Endothelial cell of umbilical vein (primary cell): Measurements from ENCODE around the gene CEP63. TPM values are rescaled to one million over a fixed set of nuclear protein-coding genes. Genes with fewer than 3 reads are reported as not detected.

ENCODE experiments used
- BruUV-seq: library from RNA; stranded (reverse); fragments of 400-500 nt; replicated peaks from 2 replicates; lab custom pipeline; 2021; lab: Mats Ljungman, UMichigan
- CTCF ChIA-PET: fragments of 300-600, 350-600 bp; sonication (Branson Sonifier 250); formaldehyde crosslinking; loops from one replicate; lab custom pipeline; 2021; ENCODE audit warnings: antibody characterized with exemption, inconsistent platforms; lab: Charles Lee
- POLR2A ChIA-PET: fragments of 300-600, 350-600 bp; sonication (Branson Sonifier 250); formaldehyde crosslinking; loops from one replicate; lab custom pipeline; 2021; ENCODE audit warnings: antibody characterized with exemption, inconsistent platforms; lab: Charles Lee
- DNase-seq: peaks from one replicate; pipeline ENCODE4 v3.0.0-alpha.2; 2011; ENCODE audit warnings: low read depth, low spot score
- FAIRE-seq: peaks from 2 replicates; lab custom pipeline; 2011; peaks lifted over from hg19 to GRCh38; lab: Jason Lieb, UNC
- H2AFZ ChIP-seq: 2 replicates; pipeline ENCODE4 v1.6.0; 2012; ENCODE audit warnings: low read depth, low read length, control low read depth, inconsistent platforms
- H3K27ac ChIP-seq: 2 replicates; pipeline ENCODE4 v1.5.1; 2011; ENCODE audit warnings: low read depth, mild to moderate bottlenecking, control low read depth, low read length, moderate library complexity; ENCODE audit not compliant: insufficient read depth
- H3K27me3 ChIP-seq, 2 experiments: 2 replicates each; pipeline versions ENCODE4 v1.6.0 to v1.6.1; 2011; ENCODE audit warnings: low read length in 2 of 2, mixed read lengths in 1 of 2; ENCODE audit not compliant: control insufficient read depth in 2 of 2, insufficient read depth in 2 of 2
- H3K36me3 ChIP-seq, 2 experiments: 2 replicates in 1 of 2; 3 replicates in 1 of 2; pipeline ENCODE4 v1.5.1; 2011; ENCODE audit warnings: low read length in 2 of 2, mild to moderate bottlenecking in 1 of 2, moderate library complexity in 1 of 2; ENCODE audit not compliant: control insufficient read depth in 2 of 2, insufficient read depth in 2 of 2; ENCODE audit errors: extremely low read depth in 1 of 2
- H3K4me1 ChIP-seq: 3 replicates; pipeline ENCODE4 v1.5.1; 2011; ENCODE audit warnings: mild to moderate bottlenecking, low read length; ENCODE audit not compliant: control insufficient read depth, insufficient read depth; ENCODE audit errors: extremely low read depth
- H3K4me2 ChIP-seq: 2 replicates; pipeline ENCODE4 v1.6.1; 2011; ENCODE audit warnings: low read length, control low read depth, mixed read lengths; ENCODE audit not compliant: insufficient read depth
- H3K4me3 ChIP-seq, 3 experiments: fragments of 200-600 bp in 1 of 3; sonication (generic), shearing (Covaris generic) in 1 of 3; replicated peaks in 1 of 3; 2 replicates each; pipeline ENCODE4 v1.5.1; 2011 to 2016; ENCODE audit warnings: control low read depth in 3 of 3, low read length in 3 of 3, mild to moderate bottlenecking in 2 of 3, inconsistent platforms in 1 of 3, low read depth in 1 of 3, moderate library complexity in 1 of 3; ENCODE audit not compliant: insufficient read depth in 1 of 3
- H3K79me2 ChIP-seq: 2 replicates; pipeline ENCODE4 v1.6.0; 2012; ENCODE audit warnings: low read length, inconsistent platforms; ENCODE audit not compliant: control insufficient read depth, insufficient read depth
- H3K9ac ChIP-seq: replicated peaks from 2 replicates; pipeline ENCODE3; 2011; ENCODE audit warnings: low read length, control low read depth; ENCODE audit not compliant: insufficient read depth; ENCODE audit errors: extremely low read depth
- H3K9me1 ChIP-seq: replicated peaks from 3 replicates; pipeline ENCODE4 v1.6.0; 2011; ENCODE audit warnings: mild to moderate bottlenecking, low read length; ENCODE audit not compliant: control insufficient read depth, insufficient read depth; ENCODE audit errors: extremely low read depth
- H3K9me3 ChIP-seq: replicated peaks from 2 replicates; pipeline ENCODE4 v1.5.1; 2012; ENCODE audit warnings: low read length, inconsistent platforms; ENCODE audit not compliant: control insufficient read depth, insufficient read depth
- H4K20me1 ChIP-seq: replicated peaks from 2 replicates; pipeline ENCODE3; 2011; ENCODE audit warnings: mild to moderate bottlenecking, low read length; ENCODE audit not compliant: control insufficient read depth, insufficient read depth; ENCODE audit errors: extremely low read depth
- EZH2 ChIP-seq: IDR thresholded peaks from 2 replicates; pipeline ENCODE4 v1.6.1; 2012; ENCODE audit warnings: borderline replicate concordance, low read depth, mild to moderate bottlenecking, moderate library complexity, low read length, inconsistent platforms; ENCODE audit not compliant: severe bottlenecking
- FOS ChIP-seq: IDR thresholded peaks from 2 replicates; pipeline ENCODE4 v1.6.1; 2011; ENCODE audit warnings: mild to moderate bottlenecking, low read length, moderate library complexity, borderline replicate concordance; ENCODE audit not compliant: insufficient read depth
- GATA2 ChIP-seq: IDR thresholded peaks from 2 replicates; pipeline ENCODE4 v1.7.0; 2011; ENCODE audit warnings: low read depth, mild to moderate bottlenecking, moderate library complexity, mixed read lengths, low read length; ENCODE audit not compliant: insufficient read length, insufficient read depth
- JUN ChIP-seq: IDR thresholded peaks from 2 replicates; pipeline ENCODE4 v1.6.1; 2011; ENCODE audit warnings: borderline replicate concordance, low read depth; ENCODE audit not compliant: insufficient read length, insufficient read depth
- MYC ChIP-seq: IDR thresholded peaks from one replicate; pipeline ENCODE4 v1.6.1; 2011; ENCODE audit warnings: mild to moderate bottlenecking, low read depth, low read length
- POLR2A ChIP-seq: IDR thresholded peaks from 2 replicates; pipeline ENCODE4 v1.6.1; 2012; ENCODE audit warnings: low read depth, mild to moderate bottlenecking, control low read depth, low read length
- POLR2AphosphoS5 ChIP-seq: IDR thresholded peaks from 2 replicates; pipeline ENCODE4 v1.6.1; 2012; ENCODE audit warnings: low read depth, mild to moderate bottlenecking, control low read depth, low read length, moderate library complexity; ENCODE audit not compliant: insufficient read depth
- dilution Hi-C: fragments of 300-500 bp; cut with MboI; formaldehyde crosslinking; loops from one replicate; pipeline ENCODE4 v1.15.0; 2019; ENCODE audit warnings: low sequenced_read_pairs; ENCODE audit not compliant: extremely low pct_ligation_motif_present
- intact Hi-C: fragments of 100-400 bp; cut with micrococcal nuclease; formaldehyde crosslinking; loops from one replicate; pipeline ENCODE4 v1.10.0; 2022
- polyA plus RNA-seq, 4 experiments: library from polyadenylated mRNA; depleted of rRNA in 3 of 4; stranded (reverse) in 3 of 4; unstranded in 1 of 4; fragments of >200 nt; gene quantifications; 2 replicates each; pipeline versions ENCODE4 v1.2.1 to v1.2.3, GENCODE V29; 2011 to 2012; ENCODE audit warnings: missing spikeins in 1 of 4
- total RNA-seq: library from RNA; stranded (reverse); gene quantifications from 2 replicates; pipeline ENCODE4 v1.2.3, GENCODE V29; 2021
- TF ChIP-seq, protein P1 (sequence below): IDR thresholded peaks from 2 replicates; pipeline ENCODE4 v1.6.1; 2011; ENCODE audit not compliant: insufficient read depth, insufficient read length
- TF ChIP-seq, protein P2 (sequence below), 2 donors: IDR thresholded peaks; 1 replicate in 1 of 2; 2 replicates in 1 of 2; pipeline ENCODE4 v1.5.1; 2011; ENCODE audit warnings: low read length in 2 of 2, mild to moderate bottlenecking in 2 of 2, moderate library complexity in 2 of 2, control low read depth in 1 of 2, inconsistent platforms in 1 of 2, low read depth in 1 of 2; ENCODE audit not compliant: insufficient read depth in 1 of 2; ENCODE audit errors: extremely low read depth in 1 of 2

The CEP63 gene
- total and polyA plus RNA-seq, 2 donors (not counting 3 experiments of a cell fraction or from before 2014, with no cell fraction given) = 5.7 to 29.4 TPM

DNA sequence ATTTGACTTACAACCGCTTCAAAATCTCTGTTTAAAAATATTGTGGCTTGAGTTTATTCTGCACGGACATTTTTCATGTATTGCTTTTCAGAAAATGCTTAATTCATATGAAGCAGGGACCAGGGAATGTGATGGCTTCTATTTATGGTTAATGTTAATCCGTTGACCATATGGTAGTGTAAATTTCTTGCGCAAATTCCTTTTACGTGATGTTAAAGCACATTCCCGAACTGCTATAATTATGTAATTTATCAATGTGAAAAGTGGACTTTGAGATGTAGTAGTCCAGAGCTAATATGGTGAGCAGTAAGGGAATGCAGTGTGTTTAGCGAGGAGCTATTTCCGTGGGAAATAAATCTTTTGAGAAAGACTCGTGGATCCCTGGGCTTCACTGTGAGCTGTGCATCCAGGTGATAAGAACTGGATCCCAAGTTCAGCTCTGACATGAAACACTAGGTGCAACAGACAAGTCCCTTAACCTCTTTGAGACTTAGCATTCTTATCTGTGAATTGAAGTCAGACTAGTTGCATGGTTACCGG, 27.4 kb upstream of the CEP63 start:
- intact Hi-C loops (no loop called here), dilution Hi-C loops (no loop called here)
- Histone ChIP-seq H3K27ac (no peak overlapping the region), H3K36me3 (no peaks in the 10 kb centered on the region), H3K4me2 (no peak overlapping the region), H3K79me2 (no peaks in the 10 kb centered on the region), H3K9me3 (no peaks in the 10 kb centered on the region), H4K20me1 (no peaks in the 10 kb centered on the region), H3K27me3 (peaks cover 0 to 18% of the 10 kb centered on the region in 2 experiments), H3K4me1 (peaks cover 9% of the 10 kb centered on the region), H3K9me1 (no peaks in the 10 kb centered on the region), H2AFZ (no peak overlapping the region), H3K9ac (no peak overlapping the region), H3K4me3 (no peak overlapping the region)
- FAIRE-seq (no peak), DNase-seq (no peak)
- POLR2A ChIA-PET = no interaction called here
- no peak for TF ChIP-seq FOS
- no peak for TF ChIP-seq EZH2
- no peak for TF ChIP-seq MYC
- TF ChIP-seq POLR2A = no peak
- TF ChIP-seq, protein P1, sequence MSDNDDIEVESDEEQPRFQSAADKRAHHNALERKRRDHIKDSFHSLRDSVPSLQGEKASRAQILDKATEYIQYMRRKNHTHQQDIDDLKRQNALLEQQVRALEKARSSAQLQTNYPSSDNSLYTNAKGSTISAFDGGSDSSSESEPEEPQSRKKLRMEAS = no peak
- TF ChIP-seq GATA2 = no peak
- no peak for TF ChIP-seq JUN
- CTCF ChIA-PET = interaction anchor here (1.2 to 2.3 kb wide), 2 partner anchors 9 to 15 kb away, joined by 3 to 8 read pairs; no protein-coding TSS in a partner anchor
- no TSS peak for BruUV-seq

DNA sequence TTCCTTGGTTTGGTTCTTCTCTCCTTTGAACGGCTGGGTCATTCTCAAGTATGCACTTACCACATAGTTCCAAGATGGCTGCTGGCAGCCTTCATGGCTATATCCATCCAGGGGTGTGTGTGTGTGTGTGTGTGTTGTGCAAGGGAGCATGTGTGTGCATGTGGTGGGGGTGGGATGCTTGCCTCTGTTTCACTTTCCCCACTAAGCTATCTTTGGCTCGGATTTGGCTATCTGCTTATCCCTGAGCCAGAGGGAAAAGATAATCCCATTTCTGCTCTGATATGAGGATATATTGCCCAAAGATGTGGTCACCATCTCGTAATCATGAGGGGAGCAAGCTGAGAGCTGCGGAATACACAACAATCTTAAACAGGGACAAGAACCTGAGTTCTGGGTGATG, 26.3 kb upstream of the CEP63 start:
- H3K27ac ChIP-seq = no peak overlapping the region
- H3K9ac ChIP-seq = no peak overlapping the region
- dilution Hi-C loops (no loop called here), intact Hi-C loops (no loop called here)
- no peak for FAIRE-seq
- no peak for DNase-seq
- H3K4me1 ChIP-seq = peaks cover 9% of the 10 kb centered on the region
- no peak overlapping the region for H3K4me3 ChIP-seq
- no TSS peak for BruUV-seq
- H3K9me1 ChIP-seq = no peaks in the 10 kb centered on the region
- H3K27me3 ChIP-seq = peaks cover 0 to 14% of the 10 kb centered on the region in 2 experiments
- H3K9me3 ChIP-seq = no peaks in the 10 kb centered on the region
- ChIA-PET POLR2A (no interaction called here), CTCF (interaction anchor here (2.3 kb wide), 1 partner anchor 14 kb away, joined by 8 read pairs; no protein-coding TSS in a partner anchor)
- H3K79me2 ChIP-seq = no peaks in the 10 kb centered on the region
- TF ChIP-seq MYC (no peak), JUN (no peak), POLR2AphosphoS5 (no peak), POLR2A (no peak), EZH2 (no peak), FOS (no peak), GATA2 (no peak)
- TF ChIP-seq, protein P2, sequence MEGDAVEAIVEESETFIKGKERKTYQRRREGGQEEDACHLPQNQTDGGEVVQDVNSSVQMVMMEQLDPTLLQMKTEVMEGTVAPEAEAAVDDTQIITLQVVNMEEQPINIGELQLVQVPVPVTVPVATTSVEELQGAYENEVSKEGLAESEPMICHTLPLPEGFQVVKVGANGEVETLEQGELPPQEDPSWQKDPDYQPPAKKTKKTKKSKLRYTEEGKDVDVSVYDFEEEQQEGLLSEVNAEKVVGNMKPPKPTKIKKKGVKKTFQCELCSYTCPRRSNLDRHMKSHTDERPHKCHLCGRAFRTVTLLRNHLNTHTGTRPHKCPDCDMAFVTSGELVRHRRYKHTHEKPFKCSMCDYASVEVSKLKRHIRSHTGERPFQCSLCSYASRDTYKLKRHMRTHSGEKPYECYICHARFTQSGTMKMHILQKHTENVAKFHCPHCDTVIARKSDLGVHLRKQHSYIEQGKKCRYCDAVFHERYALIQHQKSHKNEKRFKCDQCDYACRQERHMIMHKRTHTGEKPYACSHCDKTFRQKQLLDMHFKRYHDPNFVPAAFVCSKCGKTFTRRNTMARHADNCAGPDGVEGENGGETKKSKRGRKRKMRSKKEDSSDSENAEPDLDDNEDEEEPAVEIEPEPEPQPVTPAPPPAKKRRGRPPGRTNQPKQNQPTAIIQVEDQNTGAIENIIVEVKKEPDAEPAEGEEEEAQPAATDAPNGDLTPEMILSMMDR (IDR thresholded peaks at IDR 0.05; ENCODE audit: extremely low read depth in 1 of 2, insufficient read depth in 1 of 2, low read depth in 1 of 2, low read length in 2 of 2) = no peak
- TF ChIP-seq, protein P1 = no peak
- H3K4me2 ChIP-seq = no peak overlapping the region
- H2AFZ ChIP-seq = no peak overlapping the region
- H3K36me3 ChIP-seq = no peaks in the 10 kb centered on the region
- no peaks in the 10 kb centered on the region for H4K20me1 ChIP-seq
